NCI-H748 treated with DMSO at 0.1 percent for 48 hours (cell line): ENCODE results near the gene SREBF1.

Experiments
- DNase-seq: peaks from one replicate; lab custom pipeline; 2025; lab: John Stamatoyannopoulos, UW

The SREBF1 gene

DNA sequence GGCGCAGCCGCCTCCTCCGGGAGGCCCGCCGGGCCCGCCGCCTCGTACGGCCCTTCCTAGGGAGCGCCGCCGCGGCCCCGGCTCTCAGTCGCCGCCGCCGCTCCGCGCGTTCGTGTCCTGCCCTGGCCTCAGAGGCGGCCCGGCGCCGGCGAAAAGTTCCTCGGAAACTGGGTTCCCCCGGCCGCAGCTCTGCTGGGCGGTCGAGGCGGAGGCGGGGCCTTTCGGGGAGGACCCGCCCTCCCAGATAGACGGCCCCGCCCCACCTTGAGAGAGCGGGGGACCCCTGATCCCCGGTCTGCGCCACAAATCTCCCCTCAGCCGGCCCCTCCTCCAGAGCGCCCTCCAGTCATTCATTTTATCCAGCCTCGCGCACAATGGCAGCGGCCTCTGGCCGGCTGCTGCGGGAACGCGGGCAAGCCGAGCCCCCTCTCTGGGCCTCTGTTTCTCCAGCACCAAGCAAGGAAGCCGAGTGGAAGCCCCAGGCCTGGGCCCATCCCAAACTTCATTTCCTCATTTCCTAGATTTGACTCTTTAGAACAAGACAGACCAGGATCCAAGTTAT is at the start of gene SREBF1:
Gene SREBF1, minus strand, starts transcription at position 169 of the 562 bp plus-strand sequence. CDS start 169 bp downstream, outside the sequence.
- DNase-seq: peak; percentile 38

DNA sequence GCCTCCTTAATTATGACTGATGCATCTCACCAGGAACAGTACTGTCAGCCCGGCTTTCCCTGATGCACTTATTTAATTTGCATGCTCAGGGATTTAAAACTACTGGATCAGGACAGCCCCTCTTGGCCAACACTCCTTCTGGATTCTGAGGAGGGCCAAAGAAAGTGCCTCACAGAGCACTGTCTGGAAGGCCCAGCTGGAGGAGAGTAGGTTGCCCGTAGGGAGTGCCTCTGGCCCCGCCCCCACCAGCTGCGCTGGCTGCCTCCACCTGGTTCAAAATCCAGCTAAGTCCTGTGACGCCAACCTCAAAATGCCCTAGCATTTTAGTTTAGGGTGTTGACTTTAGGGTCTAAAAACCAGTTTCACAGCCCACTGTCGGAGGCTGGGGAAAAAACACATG is 49.4 kb upstream of the SREBF1 start:
- no peak for DNase-seq

GRCh38 chr17:17884391-17885357 is 47.9 kb upstream of the SREBF1 start:
- no peak for DNase-seq

GRCh38 chr17:17883801-17884200 is 47.0 kb upstream of the SREBF1 start:
- no peak for DNase-seq

DNA sequence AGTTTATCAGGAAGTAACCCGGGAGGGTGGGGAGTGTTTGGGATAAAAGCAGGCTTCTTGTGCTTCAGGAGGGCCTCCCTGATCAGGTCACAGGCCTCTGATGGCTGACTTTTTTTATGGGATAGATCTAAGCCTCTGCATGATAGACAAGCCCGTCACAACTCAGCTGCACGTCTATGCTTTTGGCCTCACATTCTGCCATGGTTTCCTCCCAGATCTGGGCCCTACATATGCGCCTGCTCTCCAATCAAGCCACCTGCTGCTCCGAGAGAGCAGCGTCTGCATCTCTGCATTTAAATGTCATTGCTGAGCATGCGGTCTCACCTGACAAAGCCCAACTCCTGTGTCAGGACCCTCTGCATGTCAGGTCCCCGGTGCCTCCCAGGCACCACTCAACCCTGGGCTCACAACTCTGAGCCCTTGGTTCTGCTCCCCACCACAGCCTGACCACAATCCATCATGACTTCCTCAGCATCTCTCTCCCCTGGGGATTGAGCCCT is 45.3 kb upstream of the SREBF1 start:
- DNase-seq: no peak

- DNase-seq: no peak
Measured at GRCh38 chr17:17880577-17881196, 43.9 kb upstream of the SREBF1 start.

- no peak for DNase-seq
Measured at GRCh38 chr17:17877529-17878358, 41.0 kb upstream of the SREBF1 start.

GRCh38 chr17:17876959-17877528 is 40.3 kb upstream of the SREBF1 start:
- DNase-seq: no peak

DNA sequence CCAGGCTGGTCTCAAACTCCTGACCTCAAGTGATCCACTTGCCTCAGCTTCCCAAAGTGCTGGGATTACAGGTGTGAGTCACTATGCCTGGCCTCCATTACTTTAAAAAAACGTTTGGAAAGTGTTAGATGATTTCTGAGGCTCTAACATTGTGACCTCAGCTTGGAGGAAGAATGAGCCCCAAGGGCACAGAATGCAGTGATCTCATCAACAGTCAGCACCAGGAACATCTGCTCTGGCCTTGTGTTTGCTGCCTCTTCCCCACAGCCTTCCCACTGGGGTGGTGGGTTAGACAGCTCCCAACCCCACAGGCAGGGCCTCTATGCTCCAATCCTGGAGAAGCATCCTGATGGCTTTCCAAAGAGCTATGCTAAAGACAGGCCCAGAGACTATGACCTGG is 37.7 kb upstream of the SREBF1 start:
- DNase-seq: no peak

GRCh38 chr17:17873450-17873991 is 36.7 kb upstream of the SREBF1 start:
- no peak for DNase-seq

- no peak for DNase-seq
Measured at GRCh38 chr17:17872547-17873345, 36.0 kb upstream of the SREBF1 start.

DNA sequence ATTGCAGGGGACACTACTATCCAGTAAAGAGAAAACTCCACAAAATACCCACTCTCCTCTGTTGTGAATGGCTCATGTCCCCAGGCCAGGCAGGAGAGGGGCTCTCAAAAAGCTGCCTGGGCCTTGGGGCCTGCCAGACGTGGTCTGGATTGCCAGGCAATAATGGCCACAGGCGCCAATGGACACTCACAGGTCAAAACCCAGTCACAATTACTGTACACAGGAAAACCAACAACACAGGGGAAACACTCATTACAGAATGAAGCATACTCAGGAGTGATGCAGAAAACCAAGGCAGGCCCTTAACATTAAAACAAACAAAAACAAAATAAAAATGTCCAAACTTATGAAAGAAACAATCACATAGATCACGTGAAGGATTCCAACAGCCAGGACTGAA is 35.1 kb upstream of the SREBF1 start:
- DNase-seq: no peak

DNA sequence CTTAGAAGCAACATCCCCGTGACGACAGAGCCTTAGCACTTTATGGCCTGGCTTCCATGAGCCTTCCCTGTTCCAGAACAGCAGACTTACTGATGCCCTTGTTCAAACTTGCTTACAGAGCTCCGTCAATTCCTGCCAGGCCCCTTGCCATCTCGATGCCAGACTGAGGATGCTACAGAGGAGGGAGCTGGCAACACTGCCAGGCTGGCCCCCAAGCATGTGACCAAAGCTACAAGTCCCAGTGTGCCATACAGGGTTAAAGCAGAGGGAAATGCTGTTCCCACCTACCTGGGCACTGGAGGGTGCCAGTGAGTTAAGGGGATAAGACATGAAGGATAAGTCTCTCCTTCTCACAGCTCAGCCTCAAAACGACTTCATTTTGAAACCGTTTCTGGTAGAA is 33.5 kb upstream of the SREBF1 start:
- DNase-seq: no peak

DNA sequence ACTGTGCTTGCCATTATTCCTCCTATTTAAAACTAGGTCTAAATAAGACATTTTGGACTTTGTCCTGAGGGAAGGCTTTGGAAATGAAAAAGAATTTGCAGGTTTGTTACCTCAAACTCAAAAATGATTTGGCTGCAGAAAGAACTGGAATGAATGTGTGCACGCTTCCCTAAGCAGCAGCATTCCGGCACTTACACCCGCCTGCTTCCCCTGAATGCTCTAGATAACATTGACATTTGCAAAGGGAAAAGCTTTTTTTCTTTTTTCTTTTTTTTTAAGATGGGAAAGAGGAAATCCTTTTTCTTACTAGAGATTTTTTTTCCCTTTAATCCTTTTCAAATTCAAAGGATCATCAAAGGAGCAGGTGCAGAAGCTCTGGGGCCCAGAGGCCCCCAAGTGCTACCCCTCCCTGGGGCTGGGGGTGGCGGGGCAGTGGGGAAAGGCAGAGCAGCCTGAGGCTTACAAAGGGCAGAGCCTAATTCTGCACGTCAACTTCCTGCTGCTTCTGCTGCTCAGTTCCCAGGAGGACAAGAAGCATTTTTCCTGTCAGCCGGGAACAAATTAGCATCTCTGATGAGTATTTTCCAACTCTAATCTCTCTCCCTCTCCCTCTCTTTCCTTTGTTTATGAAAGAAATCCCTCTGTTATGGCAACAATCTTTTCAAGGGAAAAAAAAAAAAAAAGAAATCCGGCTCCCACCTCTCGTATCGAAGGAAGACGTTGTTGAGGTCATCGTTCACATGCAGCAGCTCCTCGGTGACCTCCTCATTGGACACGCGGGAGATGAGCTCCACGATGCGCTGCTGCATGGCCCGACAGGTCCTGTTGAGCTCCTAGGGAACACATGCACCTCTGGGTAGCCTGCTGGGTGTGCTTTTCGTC is 32.1 kb upstream of the SREBF1 start:
- no peak for DNase-seq

DNA sequence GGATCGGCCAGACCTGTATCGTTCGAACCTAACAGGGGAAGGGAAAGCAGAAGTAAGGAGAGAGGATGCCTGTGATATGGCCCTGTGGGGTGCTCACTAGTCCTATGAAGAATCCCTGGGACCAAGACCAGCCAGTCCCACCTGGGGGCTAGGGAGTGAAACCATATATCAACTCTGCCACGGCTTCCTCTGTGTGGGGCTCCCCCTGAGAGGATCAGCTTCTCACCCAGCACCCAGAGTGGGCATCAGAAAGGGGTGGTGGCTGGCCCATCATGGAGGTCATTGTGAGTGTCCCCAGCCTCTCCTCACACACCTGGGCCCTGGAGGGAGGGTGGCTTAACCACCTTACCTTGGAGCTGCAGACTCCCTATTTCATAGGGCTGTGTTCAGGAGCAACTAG is 30.1 kb upstream of the SREBF1 start:
- no peak for DNase-seq

DNA sequence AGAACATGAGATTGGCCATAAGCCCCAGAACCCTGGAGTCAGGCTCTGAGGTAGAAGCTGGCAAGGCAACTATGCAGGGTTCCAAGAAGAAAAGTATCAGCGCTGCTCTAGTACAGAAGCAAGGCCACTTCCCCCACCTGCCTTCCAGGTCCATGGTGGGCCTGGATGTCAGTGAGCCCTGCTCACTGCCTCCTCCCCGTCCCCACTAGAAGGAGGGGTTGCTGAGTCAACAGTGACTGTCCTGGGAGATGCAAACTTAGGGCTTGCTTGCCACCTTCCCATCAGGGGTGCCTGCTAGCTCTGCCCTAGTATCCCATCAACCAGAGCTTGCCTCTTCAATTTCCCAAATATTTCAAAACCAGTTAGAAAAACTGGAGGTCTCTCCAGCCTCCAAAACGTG is 29.6 kb upstream of the SREBF1 start:
- DNase-seq: no peak

DNA sequence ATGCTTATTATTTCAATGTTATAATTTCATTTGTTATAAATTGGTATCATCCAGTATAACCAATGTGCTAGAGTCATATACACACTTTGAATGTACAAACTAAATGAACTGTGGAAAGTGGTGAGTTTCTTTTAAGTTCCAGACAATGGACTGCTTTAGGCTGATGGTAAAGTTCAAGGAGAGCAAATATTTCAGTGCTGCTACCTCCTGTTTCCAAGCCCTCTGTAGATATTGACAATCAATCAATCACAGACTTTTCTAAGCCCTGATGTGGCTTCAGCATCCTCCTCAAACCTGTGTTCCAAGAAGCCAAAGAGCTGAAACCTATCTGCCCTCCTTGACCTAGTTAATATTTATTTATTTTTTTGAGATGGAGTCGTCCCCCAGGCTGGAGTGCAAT is 28.2 kb upstream of the SREBF1 start:
- DNase-seq: no peak

- no peak for DNase-seq
Measured at GRCh38 chr17:17860766-17861107, 24.0 kb upstream of the SREBF1 start.
